ENCODE measurements around the gene ACBD4.

- TF ChIP-seq CTCF (IDR thresholded peaks at IDR 0.05; ENCODE audit: low read depth, low read length, missing input control): no peak
- no peak for TF ChIP-seq RAD21 (IDR thresholded peaks at IDR 0.05)
- TF ChIP-seq ATF3 (IDR thresholded peaks at IDR 0.05): no peak
These were observed 6.5 kb upstream of the ACBD4 start for GRCh38 chr17:45128989-45129388.
